ENCODE measurements around the gene PRICKLE1.
A peak's percentile ranks its signal among the peaks of the same experiment; 100 is the strongest.

Gene PRICKLE1

GRCh38 chr12:42486407-42486806 lies 103.1 kb downstream of the PRICKLE1 start:
- DNase-seq = no peak

DNA sequence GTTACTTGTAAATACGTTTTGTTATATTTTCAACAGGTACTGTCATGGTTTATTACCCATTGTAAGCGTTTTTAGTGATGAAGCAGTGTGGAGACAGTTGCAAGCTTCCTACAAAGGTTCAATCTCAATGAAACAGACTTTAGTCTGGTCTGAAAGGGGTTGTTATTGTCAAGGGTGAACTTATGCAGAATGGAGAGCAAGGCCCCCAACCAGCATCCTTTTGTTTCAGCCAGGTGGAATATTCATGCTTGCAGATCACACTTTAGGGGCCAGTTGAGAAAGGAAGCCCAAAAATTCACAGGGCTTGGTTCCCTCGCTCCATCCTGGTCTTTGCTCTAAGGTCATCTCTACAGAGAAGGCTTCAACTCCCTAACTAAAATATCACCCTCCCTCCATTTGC lies 103.7 kb downstream of the PRICKLE1 start:
- DNase-seq = no peak

- no peak for DNase-seq
These were observed 104.5 kb downstream of the PRICKLE1 start for GRCh38 chr12:42484996-42485395.

DNA sequence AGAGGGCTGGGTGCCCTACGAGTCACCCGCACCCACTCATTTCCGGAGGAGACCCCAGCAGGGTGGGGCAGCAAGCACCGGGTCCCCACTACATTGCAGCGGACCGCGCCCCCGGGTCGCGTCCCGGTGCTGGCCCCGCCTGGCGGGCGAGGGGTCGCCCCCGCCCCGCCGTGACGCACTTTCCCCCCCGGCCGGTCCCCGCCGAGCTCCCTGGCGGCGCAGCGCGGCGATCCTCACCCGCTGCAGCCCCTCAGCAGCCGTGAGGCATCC lies 106.1 kb downstream of the PRICKLE1 start:
- no peak for DNase-seq

DNA sequence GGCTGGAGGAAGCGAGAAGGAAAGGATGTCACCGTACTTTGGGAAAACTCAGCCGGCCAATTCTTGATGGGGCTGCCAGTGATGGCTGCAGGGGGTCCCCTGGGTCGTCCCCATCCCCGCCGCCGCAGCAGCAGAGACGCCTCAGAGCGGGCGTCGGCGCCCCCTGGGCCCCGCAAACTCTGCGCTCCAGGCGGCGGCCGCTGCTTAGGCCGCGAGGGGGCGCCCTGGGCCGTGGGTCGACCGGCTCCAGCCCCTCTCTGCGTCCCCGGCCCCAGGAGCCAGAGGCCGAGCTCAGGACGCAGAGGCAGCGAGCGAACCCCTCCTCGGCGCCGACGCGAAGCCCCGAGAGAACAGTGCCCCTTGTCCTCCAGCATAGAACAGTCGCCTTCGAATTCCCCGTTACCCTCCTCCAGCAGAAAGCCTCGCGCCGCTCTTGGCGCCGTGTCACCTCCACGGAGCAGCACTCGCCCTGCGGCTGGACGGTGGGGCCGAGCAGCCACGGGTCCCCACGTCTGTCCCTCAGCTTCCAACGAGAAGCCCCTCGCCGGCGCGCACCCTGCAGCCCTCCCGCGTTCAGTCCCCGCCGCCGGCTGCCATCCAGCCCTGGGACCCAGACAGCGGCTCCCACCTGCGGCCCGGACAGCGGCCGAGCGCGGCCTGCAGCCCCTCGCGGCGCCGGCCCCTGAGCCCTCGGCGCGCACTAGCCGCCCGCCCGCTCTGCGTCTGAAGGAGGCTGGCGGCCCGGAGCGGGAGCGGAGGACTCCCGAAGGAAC lies 106.6 kb downstream of the PRICKLE1 start:
- DNase-seq = peak; percentile 25

DNA sequence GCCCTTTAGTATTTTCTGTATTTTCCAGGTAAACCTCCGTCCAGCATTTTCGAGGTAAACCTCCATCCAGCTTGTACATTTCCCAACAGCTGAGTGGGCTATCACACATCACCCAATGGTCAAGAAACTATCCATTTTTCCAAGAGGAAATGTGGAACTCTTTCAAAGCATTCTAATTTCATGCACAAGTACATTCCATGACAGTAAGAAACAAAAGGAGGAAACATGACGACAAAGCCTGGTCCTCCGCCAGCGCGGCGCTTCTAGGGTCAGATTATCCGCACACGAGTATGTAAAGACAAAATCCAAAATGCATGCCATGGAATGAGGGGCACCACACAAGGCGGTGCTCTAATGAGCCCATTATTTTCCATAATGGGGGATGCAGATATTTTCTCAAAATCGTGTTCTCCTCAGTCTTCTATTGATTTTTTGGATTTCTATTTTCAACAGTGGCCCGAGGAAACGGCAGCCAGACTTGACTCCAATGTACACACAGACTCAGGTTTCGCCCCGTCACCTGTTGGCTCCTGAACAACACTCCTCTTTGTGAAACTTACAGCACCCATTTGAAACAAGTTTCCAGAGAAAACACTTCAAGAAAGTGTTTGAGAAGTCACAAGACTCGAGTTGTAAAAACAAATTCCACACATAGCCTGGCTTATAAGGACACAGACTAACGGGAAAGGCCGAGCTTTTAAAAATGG lies 107.4 kb downstream of the PRICKLE1 start:
- no peak for DNase-seq

- DNase-seq = no peak
These were observed 108.2 kb downstream of the PRICKLE1 start for GRCh38 chr12:42481368-42481767.

- no peak for DNase-seq
These were observed 111.6 kb downstream of the PRICKLE1 start for GRCh38 chr12:42477941-42478340.

DNA sequence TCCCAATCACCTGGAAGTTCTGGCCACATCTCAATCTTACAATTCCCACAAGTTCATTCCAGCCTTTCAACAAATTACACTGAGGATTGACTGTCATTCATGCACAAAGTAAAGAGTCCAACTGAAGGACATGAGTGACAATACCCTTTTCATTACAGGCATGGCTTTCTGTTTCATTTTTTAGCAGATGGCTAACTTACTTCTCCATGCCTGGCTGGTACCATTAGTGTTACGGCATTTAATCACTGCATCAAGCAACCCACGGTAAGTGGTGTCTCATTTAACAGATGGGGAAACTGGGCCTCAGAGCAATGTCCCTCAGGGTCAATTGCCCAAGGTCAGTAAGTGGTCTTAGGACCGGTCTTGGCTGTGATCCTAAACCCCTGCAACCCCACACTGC lies 114.4 kb downstream of the PRICKLE1 start:
- DNase-seq = no peak

- DNase-seq = no peak
These were observed 115.2 kb downstream of the PRICKLE1 start for GRCh38 chr12:42474391-42474790.

DNA sequence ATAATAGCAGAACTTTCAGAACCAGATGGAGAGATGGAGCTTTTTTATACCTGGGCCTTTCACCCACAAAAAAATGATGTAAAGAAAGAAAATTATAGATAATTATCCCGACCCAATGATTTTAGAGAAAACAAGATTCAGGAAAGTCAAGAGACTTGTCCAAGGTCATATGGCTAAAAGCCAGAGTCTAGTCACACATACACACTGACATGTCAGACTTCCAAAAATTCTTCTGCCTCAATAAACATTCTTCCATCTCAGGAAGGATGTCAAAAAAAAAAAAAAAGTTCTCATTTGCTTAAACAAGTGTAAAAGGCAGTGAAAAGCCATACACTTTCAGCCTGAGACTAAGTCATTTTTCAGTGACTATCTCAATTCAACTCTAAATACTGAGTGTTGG lies 116.0 kb downstream of the PRICKLE1 start:
- no peak for DNase-seq

DNA sequence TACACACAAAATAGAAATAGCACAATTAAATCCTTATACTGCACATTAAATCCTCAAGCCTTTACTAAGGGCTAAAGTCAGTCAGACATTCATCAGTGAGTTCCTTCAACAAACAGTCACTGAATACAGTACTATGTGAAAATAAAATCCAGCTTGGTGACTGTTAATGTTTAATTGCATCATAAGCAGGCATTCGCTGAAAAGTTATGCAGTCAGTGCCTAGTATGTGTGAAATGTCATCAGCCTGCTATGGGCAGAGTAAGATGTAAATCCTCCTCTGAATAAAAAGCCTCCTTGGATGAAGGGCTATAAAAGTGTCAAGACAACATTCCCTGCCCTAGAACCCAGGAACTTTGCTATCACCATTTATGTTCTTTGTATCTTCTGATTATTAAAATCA lies 116.4 kb downstream of the PRICKLE1 start:
- DNase-seq = no peak

GRCh38 chr12:42472376-42472775 lies 117.2 kb downstream of the PRICKLE1 start:
- no peak for DNase-seq

- no peak for DNase-seq
These were observed 120.0 kb downstream of the PRICKLE1 start for GRCh38 chr12:42469355-42470175.

- no peak for DNase-seq
These were observed 120.6 kb downstream of the PRICKLE1 start for GRCh38 chr12:42468921-42469320.

DNA sequence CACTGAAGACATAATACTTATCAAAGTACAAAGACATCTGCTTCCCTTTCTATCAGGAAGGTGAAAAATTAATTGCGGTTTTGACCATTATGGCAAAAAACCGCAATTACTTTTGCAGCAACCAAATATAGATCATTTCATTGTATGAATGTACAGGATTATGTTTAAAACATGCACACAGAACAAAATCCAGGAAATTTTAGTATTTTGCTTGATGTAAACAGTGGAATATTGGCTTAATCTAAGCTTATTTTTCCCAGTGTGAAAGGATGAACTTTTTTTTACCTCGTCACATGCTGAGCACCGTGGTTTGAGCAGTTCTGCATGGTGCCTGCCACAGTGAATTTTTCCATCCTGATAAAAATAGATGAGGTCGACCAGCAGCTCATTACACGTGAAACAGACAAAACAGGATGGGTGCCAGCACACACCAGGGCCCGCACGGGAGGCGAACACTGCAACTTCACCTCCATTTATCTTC lies 121.2 kb downstream of the PRICKLE1 start:
- DNase-seq = no peak

GRCh38 chr12:42463671-42464070 lies 125.9 kb downstream of the PRICKLE1 start:
- DNase-seq = no peak

- DNase-seq = no peak
These were observed 127.1 kb downstream of the PRICKLE1 start for GRCh38 chr12:42462486-42462885.

- no peak for DNase-seq
These were observed 130.2 kb downstream of the PRICKLE1 start for GRCh38 chr12:42459336-42459847.

GRCh38 chr12:42458575-42458974 lies 131.0 kb downstream of the PRICKLE1 start:
- no peak for DNase-seq

- DNase-seq = no peak
These were observed 139.3 kb downstream of the PRICKLE1 start for GRCh38 chr12:42450248-42450647.

DNA sequence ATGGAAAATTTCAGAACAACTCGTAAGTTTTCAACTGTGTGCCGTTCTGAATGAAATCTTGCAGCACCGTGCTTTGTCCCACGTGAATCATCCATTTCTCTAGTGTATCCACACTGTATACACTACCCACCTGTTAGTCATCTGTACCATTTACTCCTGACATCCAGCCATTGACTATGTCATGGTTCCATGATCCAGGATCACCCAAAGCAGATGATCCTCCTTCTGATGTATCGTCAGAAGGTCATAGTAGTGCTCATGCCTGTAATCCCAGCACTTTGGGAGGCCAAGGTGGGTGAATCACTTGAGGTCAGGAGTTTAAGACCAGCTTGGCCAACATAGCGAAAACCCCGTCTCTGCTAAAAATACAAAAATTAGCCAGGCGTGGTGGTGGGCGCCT lies 140.7 kb downstream of the PRICKLE1 start:
- DNase-seq = no peak

GRCh38 chr12:42447371-42447786 lies 142.2 kb downstream of the PRICKLE1 start:
- no peak for DNase-seq

Data from T-helper 9 cell (primary cell).